ENCODE measurements around the gene ZBTB5.

ZBTB5 gene

DNA sequence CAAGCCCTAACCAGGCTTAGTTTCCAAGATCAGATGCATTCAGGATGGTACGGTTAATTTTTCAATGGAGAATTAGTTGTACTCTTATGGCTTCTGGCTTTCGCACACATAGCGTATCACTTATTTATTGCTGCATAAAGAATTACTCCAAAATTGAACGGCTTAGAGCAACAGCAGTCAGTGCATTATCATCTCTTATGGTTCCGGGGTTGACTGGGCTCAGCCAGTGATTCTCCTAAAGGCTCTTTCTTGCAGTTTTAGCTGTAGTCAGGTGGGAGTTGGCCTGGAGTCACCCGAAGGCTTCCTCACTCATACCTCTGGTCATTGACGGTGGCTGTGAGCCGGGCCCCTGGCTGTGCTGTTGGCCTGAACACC is 43.3 kb downstream of the ZBTB5 start:
- no peak for DNase-seq

DNA sequence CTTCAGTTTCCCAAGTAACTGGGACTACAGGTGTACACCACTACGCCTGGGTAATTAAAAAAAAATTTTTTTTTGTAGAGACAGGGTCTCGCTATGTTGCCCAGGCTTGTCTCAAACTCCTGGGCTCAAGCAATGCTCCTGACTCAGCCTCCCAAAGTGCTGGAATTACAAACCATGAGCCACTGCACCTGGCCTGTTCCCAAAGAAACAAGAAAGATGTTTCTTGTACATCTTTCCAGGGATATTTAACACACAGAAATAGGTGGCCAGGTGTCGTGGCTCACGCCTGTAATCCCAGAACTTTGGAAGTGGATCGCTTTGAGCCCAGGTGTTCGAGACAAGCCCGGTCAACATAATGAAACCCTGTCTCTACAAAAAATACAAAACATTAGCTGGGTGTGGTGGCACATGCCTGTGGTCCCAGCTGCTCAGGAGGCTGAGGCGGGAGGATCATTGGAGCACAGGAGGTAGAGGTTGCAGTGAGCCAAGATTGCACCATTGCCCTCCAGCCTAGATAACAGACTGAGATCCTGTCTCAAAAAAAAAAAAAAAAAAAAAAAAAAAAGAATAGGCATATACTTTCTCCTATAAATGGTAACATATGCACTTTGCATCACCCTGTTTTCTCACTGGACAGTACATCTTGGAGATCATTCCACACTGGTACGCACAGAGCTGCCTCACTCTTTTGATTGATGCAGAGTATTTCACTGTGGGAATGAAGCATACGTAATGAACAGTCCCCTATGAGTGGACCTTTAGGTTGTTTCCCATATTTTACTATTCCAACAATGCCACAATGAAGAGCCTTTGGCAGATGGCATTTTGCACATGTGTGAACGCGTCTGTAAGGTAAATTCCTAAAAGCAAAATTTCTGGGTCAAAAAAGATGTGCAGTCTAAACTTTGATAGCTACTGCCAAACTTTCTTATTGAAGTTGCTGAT is 44.7 kb downstream of the ZBTB5 start:
- DNase-seq = no peak

DNA sequence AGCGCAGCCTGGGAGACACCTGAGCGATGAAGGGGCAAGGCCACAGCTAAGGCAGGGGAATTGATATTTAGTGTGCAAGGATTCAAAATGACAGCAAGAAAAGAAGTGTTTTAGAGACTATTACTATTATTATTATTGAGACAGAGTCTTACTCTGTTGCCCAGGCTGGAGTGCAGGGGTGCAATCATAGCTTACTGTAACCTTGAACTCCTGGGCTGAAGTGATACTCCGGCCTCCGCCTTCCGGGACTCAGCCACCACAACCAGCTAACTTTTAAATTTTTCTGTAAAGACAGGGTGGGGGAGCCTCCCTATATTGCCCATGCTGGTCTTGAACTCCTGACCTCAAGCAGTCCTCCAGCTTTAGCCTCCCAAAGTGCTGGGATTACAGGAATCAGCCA is 46.0 kb downstream of the ZBTB5 start:
- no peak for DNase-seq

DNA sequence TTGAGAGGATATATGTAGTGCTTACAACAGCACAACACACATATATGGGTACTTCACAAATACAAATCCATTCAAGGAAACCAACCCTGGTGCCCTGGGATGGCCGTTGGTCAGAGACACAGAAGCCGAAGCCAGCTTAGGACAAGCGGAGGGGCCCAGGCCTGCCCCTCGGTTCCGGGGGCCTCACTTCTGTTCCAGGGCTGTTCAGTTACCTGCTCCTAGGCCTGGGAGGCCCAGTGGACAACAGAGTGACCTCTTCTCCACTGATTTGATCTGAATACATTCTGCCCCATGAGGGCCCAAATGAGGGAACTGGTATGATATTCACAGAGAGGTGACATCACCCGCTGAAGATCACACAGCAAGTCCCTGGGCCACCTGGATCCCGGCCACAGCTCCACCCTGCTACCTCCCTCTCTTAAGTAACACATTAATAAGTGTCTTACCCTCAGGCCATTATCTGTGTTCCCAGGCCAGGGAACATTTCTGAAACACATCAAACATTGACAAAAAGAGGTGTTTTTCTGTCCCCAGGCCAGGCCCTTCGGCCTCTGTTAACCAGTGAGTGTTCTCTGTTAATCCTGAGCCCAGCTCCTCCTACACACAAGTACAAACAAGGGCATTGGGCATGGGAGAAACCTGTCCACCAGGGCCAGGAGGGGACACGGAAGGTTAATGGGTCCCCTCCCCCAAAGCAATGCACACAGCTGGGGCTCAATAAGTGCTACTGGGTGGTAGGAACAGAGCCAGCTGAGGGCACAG is 47.2 kb downstream of the ZBTB5 start:
- no peak for DNase-seq

DNA sequence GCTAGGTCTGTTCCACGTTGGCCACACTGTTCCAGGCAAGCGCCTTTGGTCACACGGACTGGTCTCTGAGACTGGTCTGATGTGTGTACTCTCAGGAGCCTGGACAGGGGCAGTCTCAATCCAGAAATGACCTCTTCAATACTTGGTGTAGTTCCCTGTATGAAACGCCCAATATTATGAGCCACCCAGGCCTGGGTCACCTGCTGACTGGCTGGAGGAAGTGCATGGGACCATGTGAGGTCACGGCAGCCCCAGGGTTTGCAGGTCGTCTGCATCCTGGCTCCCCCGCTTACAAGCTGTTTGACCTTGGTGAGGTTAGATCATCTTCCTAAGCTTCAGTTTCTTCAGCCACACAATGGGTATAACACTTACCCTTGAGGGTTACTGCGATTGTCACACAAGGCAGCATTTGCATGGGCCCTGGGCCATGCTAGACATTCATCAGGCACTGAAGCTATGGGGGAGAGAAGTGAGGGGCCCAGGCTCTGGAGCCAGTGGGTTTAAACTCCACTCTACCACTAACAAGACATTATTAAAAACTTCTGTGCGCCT is 47.9 kb downstream of the ZBTB5 start:
- DNase-seq = no peak

DNA sequence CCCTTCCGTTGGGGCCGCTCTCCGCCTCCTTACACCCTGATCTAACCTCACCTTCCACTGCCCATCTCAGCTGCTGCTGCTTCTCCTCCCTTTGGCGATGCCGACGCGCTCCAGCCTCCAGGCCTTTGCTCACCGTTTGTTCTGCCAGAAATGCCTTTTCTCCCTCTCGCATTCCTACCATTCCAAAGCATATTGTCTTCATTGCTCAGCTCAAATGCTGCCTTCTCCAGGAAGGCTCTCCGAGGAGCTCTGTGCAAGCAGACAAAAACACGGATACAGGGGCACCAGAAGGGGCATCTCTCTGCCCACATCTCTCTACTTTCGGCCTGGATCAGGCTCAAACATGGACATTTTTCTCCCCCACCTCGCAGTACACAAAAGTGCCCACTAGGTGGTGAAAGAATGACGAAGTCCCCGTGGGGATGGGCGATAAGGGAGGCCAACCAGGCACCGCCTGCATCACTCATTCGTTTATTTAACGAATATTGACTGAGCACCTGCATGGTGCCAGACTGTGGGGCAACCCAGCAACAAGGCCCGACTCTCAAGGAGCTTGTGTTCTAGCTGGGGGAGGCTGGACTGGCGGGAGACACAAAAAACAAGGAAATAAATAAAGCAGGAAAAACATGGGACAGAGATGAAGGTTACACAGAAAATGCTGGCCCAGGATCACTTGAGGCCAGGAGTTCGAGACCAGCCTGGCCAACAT is 50.1 kb downstream of the ZBTB5 start:
- DNase-seq = no peak

DNA sequence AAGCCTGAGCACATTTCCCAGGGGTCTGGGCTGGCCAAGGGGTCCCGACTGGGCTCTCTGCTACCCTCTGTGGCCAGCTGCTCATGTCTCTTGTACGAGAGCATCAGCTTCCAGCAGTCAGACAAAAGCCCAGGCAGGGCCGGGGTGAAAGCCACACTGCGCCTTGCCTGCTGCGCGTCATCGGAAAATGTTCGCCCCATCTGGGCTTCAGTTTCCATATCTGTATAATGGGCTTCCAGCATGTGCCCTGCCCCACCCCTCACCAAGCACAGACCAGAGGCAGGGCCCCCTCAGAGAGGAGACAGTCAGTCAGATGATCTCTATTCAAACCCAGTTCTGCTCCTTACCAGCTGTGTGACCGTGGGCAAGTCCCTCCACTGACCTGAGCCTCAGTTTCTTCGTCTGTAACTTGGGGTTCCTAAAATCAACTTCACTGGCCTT is 50.7 kb downstream of the ZBTB5 start:
- DNase-seq = no peak

DNA sequence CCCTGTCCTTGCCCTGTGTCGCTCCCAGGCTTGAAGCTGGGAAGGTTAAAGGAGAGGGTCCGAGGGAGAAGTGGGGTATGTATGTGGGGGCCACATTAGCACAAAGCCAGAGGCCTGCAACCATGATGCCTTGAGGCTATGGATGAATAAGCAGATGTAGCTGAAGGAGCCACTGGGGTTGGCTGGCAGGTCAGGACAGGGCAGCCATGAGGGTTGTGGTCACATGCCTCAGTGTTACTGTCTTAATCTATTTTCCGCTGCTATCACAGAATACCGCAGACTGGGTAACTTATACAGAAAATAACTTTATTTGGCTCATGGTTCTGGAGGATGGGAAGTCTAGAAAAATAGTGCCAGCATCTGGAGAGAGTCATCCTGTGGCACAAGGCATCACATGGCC is 51.9 kb downstream of the ZBTB5 start:
- no peak for DNase-seq

DNA sequence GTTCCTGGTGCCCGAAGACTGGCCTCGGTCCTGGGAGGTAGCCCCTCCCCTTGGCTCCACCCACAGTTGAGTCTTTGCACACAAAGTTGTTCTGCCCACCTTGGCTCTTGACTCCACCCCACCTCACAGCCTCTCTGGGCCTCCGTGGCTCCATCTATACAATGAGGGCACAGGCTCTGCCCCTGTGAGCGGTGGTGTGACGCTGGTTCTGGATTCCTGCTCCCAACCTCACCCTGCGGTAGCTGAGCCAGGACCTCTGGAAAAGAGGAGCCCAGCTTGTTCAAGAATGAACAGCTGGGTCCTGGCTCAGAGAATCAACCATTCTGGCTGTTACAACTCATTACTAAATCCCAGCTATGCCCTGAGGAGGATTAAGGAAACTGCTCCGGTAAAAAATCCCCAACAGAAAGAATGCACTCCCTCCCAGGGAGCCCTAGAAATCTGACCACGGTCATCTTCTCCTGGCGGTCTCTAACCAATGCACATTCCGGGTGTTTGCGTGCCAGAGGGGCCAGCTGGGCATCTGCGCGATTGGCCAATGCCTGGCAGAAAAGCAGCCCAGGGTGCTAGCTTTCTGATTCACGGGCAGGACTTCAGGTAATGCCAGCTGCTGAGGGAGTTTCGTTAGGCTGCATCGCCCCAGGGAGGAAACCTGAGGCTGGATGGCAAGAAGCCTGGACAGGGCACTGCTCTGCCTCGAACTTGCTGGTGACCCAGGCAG is 52.7 kb downstream of the ZBTB5 start:
- DNase-seq = no peak

DNA sequence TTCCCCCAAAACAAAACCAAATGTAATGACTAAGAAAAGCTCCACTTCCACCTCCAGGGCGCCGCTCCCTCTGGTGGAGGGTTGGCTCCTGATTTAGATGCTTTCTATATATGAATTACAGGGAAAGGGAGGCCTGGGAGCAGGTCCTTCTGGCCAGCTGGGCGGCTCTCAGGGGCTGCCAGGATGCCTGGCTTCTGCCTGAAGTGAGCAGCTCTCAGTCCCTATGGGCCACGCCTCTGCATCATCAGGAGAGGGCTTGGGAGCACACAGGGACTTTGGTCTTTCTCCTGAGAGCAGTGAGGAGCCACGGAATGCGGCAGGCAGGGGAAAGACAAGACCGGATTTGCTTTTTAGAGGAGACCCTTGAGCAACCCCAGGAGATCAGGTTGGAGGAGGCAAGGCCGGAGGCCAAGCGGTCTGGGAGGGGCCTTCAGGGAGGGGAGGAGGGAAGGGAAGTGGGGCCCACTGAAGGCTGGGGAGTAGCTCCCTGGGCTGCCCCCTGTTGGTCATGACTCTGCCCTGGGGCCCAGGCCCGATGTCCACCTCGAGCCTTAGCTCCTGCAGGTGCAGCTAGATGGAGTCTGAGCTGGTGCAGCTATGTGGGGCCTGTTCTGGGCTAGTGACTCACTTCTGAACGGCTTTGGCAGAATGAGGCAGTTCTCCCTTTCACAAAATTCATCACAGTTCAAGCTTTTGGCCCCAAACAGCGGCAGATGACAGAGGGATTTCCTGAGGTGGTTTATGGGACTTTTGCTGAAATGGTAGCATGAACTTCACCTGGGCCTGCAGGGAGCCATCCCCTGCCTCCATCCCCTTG is 54.1 kb downstream of the ZBTB5 start:
- DNase-seq = no peak

DNA sequence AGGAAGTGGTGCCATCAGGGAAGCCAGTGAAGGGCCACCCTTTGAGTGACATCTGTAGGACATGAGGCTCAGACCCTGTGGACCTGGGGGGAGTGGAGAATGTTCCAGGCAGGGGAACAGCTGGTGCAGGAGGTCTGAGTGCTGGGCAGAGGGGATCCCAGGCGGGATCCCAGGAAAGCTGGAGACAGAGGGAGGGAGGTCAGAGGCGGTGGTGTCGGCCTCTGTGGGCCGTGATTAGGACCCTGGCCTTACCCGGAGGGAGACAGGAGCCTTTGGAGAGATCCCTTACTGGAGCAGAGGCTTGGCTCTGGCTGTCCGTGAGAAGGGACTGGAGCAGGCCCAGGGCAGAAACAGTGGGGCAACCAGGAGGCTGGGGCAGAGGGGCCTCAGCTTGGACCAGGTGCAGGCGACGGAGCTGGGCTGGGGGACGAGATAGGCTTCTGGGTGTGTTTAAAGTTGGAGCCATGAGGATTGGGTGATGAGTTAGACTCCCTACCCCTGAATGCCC is 54.8 kb downstream of the ZBTB5 start:
- no peak for DNase-seq

DNA sequence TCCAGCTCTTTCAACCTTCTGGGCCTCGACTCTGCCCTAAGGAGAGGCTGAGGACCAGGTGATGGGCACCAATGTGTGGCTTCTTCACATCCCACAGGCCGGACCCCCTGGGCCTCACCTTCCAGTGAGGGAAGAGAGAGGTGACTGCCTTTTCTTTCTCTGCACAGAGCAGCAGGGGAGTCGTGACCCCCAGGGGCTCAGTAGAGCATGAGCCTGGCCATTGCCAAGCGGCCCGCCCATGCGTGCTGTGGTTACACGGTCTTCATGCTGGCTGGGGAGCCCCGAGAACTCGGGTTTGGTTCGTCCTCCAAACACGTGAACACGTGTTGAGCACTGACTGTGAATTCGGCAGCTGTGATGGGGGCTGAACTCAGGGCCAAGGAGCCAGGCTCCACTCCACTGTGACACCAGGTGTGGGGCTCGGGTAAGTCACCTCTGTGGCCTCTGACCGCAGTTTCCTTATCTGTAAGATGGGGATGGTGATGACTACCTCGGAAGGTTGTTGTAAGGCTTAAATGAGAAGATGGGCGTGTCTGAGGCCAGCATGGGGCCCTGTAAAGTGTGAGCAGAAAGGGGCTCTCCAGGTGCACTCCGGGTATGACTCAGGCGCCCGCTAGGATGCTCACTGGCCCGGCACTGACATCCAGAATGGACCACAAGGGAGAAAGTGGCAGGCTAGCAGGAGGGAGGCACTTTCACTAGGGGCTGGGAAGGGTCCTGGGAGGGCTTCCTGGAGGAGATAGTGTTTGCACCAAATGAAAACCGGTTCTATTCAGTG is 56.1 kb downstream of the ZBTB5 start:
- DNase-seq = no peak

DNA sequence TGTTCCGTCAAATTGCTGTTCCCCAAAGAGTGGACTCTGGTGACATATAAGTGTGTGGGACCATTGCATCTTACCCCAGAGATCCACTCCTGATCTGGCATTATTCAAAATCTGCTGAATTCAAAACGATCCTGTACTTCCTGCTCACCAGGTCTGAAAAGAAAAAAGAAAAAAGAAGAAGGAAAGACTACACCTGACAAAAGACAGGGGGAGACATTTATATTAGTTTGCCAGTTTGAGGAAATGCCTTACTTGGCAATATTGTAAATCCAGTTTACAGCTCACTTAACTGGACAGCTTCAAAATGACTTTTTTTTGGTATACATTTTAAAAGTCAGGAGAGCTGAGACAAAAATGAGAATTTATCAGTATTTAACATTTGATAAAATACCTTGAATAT is 57.8 kb downstream of the ZBTB5 start:
- DNase-seq = no peak

DNA sequence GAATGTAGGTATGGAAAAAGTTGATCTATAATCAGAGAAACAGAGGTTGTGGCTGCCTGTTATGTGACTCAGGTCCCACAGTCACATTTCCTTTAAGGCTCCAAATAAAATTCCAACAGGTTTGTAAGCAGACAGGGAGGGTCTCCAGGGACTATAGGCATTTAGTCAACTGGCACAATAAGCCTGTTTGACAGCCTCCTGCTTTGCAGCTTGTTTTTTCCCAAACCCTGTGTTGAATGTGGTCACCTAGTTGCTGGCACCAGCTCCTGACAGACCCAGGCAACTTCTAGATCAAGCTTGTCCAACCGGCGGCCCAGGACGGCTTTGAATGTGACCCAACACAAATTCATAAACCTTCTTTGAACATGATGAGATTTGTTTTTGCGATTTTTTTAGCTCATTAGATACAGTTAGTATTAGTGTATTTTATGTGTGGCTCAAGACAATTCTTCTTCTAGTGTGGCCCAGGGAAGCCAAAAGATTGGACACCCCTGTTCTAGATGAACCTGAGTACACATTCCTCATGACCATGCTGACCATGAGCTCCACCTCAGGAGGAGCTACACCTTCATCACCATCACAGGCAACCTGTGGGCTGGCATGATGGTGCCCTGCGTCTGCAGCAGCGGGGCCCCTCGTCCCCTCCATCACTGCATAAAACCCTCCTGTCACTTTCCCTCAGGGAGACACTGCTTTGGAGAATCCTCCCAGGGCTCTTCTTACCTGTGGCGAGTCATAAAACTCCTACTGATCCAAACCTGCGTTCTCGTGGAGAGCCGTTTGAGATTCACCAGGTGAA is 58.4 kb downstream of the ZBTB5 start:
- no peak for DNase-seq

DNA sequence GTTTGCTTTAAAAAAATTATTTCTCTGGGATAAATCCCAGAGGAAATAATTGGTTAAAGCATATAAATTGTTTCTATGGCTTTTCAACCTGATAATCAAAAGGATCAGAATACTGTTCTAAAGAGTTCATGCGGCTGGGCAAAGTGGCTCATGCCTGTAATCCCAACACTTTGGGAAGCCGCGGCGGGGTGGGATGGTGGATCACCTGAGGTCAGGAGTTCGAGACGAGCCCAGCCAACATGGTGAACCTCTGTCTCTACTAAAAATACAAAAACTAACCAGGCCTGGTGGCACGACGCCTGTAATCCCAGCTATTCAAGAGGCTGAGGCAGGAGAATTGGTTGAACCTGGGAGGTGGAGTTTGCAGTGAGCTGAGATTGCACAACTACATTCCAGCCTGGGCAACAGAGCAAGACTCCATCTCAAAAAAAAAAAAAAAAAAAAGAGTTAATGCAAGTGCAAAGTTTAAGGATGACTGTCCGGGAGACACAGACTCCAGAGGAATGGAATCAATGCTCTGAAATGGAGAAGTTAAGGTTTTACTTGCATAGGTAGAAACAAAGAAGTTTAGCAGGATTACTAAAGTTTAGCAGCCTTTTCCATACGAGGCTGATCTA is 59.4 kb downstream of the ZBTB5 start:
- no peak for DNase-seq

DNA sequence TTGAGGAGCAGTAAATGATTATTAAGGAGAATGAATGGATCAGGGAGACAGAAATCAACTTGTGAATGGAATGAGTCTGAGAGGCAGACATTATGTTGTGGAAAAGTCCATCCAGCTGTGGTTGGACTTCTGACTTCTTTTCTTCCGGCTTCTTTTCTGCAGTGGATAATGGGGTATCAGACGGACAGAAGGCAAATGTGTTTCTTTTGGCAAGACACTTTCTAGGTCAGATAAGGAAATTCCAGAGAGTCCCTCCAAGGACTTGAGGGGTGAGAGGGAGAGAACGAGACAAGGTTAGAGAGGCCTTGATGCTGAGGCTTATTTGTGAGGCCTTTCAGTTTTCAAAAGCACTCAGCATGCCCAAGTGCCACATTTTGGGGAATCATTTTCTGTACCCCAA is 59.9 kb downstream of the ZBTB5 start:
- no peak for DNase-seq

DNA sequence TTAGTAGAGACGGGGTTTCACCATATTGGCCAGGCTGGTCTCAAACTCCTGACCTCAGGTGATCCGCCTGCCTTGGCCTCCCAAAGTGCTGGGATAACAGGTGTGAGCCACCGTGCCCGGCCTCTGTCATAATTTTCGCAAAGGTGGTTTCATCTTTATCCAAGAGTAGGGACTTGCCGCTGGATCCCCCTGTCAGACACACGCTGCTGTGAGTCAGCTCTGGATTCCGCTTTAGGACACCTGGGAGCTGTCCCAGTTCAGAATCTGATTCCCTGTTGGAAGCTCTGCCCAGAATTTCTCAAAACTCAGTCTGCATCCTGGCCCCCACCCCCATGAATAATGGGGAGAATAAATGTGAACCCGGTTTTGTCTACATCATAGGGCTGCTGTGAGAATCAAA is 60.7 kb downstream of the ZBTB5 start:
- DNase-seq = no peak

DNA sequence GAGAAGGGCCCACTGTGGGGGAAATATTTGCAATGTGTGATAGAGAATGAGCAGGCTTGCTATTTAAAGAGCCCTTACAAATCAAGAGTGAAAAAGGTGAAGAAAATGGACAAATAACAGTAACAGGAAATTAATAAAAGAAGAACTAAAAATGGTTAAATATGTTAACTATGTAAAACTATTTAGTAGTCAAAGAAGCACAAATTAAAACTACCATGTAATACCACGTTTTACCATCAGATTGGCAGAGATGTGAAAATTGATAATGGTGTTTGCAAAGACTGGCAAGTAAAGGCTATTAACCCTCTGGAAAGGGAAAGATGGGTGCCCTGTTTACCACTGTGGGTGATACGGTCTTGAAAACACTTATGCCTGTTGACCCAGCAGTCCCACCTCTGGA is 65.9 kb downstream of the ZBTB5 start:
- no peak for DNase-seq

DNA sequence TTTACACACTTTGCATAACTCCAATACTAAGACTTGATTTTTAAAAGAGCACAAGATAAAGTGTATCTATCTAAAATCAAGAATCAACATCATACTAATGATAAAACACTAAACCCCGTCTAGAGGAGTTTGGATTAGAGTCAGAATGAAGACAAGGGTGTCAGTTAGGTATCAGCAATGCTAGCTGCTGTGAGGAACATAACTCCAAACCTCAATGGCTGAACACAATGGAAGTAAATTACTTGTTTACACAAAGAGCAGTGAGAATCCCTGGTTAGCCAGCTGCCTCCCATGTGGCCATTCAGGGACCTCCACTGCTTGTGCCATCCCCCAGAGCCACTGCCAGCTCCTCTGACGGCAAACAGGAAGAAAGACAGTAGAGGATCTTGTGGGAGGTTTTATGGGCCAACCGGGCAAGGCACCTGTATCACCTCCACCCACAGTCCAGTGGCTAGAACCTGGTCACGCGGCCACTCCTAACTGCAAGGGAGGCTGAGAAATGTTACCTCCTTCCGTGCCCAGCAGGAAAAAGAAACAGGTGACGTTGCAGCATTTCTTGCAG is 66.7 kb downstream of the ZBTB5 start:
- no peak for DNase-seq

Measured in DMS79 (cell line).